Measurements from ENCODE around the gene INTU.
A peak's percentile ranks its signal among the peaks of the same experiment; 100 is the strongest.
"Not testable (repeated sequence)": the region's sequence is repeated elsewhere in the genome, so short reads cannot be mapped to it uniquely, and the experiment has no call there.

INTU gene

DNA sequence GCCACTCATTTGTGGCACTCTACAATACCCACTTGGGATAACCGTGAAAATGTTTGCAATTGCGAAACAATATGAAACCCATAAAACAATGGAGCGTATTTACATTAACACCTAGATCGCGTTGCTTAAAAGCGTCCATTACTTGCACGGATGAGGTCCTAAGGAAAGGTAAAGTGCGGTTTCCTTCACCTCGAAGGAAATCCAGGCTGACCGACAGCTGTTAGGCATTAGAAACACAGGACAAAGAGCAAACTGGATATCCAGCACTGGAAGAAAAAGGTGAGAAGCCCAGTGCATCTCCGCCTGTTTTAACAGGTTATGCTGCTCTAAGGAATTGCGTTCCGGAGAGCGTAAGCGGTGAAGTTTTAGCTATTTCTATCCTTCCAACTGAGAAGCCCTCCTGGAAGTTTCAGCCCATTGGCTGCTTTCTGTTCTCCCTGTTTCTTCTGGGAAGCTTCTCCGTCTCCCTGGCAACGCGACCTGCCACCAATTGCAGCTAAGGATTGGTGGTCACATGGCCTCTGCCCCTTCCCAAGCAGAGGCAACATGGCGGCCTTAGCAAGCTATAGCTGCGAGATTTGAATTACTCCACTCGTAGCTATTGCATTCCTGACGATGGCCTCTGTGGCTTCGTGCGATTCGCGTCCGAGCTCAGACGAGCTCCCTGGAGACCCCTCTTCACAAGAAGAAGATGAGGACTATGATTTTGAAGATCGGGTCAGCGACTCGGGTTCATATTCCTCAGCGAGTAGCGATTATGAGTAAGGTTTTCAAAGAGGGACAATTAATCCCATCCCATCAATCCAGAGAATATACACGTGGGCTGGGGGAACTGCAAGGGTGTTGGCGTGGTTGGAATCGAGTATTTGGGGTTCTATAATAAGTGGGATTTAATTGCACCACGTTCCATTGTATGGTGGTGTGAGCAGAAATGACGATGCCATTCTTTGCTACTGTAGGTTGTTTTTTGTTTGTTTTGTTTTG lies at the start of gene INTU:
Gene INTU, plus strand, starts transcription at position 538 of the 984 bp plus-strand sequence. Its CDS starts 78 bp downstream, at position 616.
- no peaks in the 10 kb centered on the region for H3K27me3 ChIP-seq (ENCODE audit: insufficient read depth, low read length)
- H3K27ac ChIP-seq (ENCODE audit: low read length): peak within 1 kb of the TSS; percentile 68
- H3K4me3 ChIP-seq (ENCODE audit: low read length): peak within 1 kb of the TSS; percentile 94
- H3K36me3 ChIP-seq (ENCODE audit: insufficient read depth, low read depth, low read length): no peaks in the 10 kb centered on the region
- peak within 1 kb of the TSS; percentile 93 for H3K9ac ChIP-seq (ENCODE audit: low read depth, low read length)
- H3K4me1 ChIP-seq (ENCODE audit: insufficient read depth, low read length): peaks cover 4% of the 10 kb centered on the region; the same call in 1 of the 2 replicates
- no peaks in the 10 kb centered on the region for H3K9me3 ChIP-seq (ENCODE audit: insufficient read depth, low read depth, low read length)

DNA sequence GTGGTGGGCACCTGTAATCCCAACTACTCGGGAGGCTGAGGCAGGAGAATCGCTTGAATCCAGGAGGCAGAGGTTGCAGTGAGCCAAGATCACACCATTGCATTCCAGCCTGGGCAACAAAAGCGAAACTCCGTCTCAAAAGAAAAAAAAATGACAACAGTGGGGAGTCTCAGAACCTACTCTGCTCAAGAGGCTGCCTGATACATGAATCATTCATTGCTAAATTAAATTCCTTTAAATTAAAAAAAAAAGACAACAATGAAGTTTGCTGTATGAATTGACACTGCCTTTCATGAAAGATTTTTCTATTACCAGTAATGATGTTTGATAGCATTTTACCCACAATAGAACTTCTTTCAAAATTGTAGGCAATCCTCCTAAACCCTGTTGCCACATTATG lies 46.3 kb upstream of the INTU start:
- not testable (repeated sequence) for H3K9ac ChIP-seq (ENCODE audit: low read depth, low read length); H3K27me3 ChIP-seq (ENCODE audit: insufficient read depth, low read length); H3K9me3 ChIP-seq (ENCODE audit: insufficient read depth, low read depth, low read length); H3K27ac ChIP-seq (ENCODE audit: low read length); H3K4me3 ChIP-seq (ENCODE audit: low read length); H3K36me3 ChIP-seq (ENCODE audit: insufficient read depth, low read depth, low read length); H3K4me1 ChIP-seq (ENCODE audit: insufficient read depth, low read length)

DNA sequence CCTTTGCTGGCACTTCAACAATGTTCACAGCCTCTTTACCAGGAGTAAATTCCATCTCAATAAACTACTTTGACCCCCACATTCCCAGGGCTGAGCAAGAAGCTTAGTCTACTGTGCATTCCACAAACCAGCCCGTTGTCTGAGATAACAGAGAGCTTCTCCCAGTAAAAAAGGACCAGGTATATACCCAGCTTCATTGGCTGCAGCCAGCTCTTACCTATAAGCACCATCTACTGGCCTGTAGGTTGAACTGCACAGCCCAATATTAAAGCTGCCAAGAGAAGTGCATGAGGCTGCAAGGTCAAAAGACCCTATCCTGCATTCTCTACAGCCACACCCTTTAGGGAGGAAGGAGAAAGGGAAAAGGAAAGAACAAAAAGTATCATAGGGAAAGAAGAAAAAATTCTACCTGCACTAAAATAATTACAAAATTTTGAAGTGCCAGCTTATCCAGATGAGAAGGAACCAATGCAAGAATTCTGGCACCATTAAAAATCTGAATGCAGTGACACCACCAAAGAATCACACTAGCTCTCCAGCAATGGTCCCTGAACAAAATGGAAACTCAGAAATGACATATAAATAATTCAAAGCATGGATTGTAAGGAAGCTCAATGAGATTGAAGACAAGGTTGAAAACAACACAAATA lies 45.7 kb upstream of the INTU start:
- no peaks in the 10 kb centered on the region for H3K9me3 ChIP-seq (ENCODE audit: insufficient read depth, low read depth, low read length)
- no peaks in the 10 kb centered on the region for H3K36me3 ChIP-seq (ENCODE audit: insufficient read depth, low read depth, low read length)
- no peak overlapping the region for H3K4me3 ChIP-seq (ENCODE audit: low read length)
- no peak overlapping the region for H3K27ac ChIP-seq (ENCODE audit: low read length)
- H3K4me1 ChIP-seq (ENCODE audit: insufficient read depth, low read length): no peaks in the 10 kb centered on the region; the same call in 1 of the 2 replicates
- no peak overlapping the region for H3K9ac ChIP-seq (ENCODE audit: low read depth, low read length)
- no peaks in the 10 kb centered on the region for H3K27me3 ChIP-seq (ENCODE audit: insufficient read depth, low read length)

DNA sequence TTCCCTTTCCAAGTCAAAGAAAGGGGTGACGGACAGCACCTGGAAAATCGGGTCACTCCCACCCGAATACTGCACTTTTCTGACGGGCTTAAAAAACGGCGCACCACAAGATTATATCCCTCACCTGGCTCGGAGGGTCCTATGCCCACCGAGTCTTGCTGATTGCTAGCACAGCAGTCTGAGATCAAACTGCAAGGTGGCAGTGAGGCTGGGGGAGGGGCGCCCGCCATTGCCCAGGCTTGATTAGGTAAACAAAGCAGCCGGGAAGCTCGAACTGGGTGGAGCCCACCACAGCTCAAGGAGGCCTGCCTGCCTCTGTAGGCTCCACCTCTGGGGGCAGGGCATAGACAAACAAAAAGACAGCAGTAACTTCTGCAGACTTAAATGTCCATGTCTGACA lies 43.6 kb upstream of the INTU start:
- H3K27ac ChIP-seq (ENCODE audit: low read length); H3K4me1 ChIP-seq (ENCODE audit: insufficient read depth, low read length); H3K36me3 ChIP-seq (ENCODE audit: insufficient read depth, low read depth, low read length); H3K27me3 ChIP-seq (ENCODE audit: insufficient read depth, low read length); H3K9ac ChIP-seq (ENCODE audit: low read depth, low read length); H3K4me3 ChIP-seq (ENCODE audit: low read length); H3K9me3 ChIP-seq (ENCODE audit: insufficient read depth, low read depth, low read length): not testable (repeated sequence)

DNA sequence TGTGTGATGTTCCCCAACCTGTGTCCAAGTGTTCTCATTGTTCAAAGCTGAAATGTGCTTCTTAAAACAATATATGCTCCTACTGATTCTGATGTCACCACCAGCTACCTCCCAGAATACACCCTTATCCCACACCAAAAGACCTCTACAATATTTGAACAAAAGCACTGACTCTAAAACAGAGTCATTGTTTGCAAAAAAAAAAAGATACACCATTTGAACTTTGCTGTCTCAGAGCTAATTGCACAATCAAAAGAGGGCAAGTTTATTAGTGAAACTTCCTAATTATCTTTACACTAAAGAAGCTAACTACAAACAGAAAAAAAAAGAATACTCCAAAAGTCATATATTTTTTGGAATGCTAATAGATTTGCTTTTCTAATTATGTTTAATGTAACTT lies 34.1 kb upstream of the INTU start:
- no peaks in the 10 kb centered on the region for H3K4me1 ChIP-seq (ENCODE audit: insufficient read depth, low read length)
- H3K27ac ChIP-seq (ENCODE audit: low read length): no peak overlapping the region

DNA sequence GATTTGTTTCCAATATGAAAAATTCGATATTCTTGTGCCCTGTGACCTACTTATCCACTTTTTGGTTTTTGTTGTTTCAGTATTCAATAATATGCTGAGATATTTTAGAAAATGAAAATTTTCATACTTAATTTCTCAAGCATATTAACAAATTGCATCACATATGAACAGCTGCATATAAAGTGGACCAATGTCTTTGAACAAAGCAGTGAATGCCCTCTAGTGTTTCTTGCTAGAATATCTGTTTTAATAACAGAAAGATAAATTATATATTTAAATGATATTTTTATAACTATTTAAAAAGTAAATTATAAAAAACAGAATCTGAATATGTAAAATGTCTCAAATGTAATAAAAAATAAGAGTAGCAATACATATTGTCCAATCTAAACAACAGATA lies 31.7 kb upstream of the INTU start:
- Histone ChIP-seq H3K36me3 (ENCODE audit: insufficient read depth, low read depth, low read length) (no peaks in the 10 kb centered on the region), H3K4me1 (ENCODE audit: insufficient read depth, low read length) (peaks cover 4% of the 10 kb centered on the region; the same call in 1 of the 2 replicates), H3K4me3 (ENCODE audit: low read length) (no peak overlapping the region), H3K9ac (ENCODE audit: low read depth, low read length) (no peak overlapping the region), H3K9me3 (ENCODE audit: insufficient read depth, low read depth, low read length) (no peaks in the 10 kb centered on the region), H3K27me3 (ENCODE audit: insufficient read depth, low read length) (no peaks in the 10 kb centered on the region), H3K27ac (ENCODE audit: low read length) (no peak overlapping the region)

More for the DNA sequence above, 34.1 kb upstream of the INTU start:
- Histone ChIP-seq H3K9me3 (ENCODE audit: insufficient read depth, low read depth, low read length) (no peaks in the 10 kb centered on the region), H3K9ac (ENCODE audit: low read depth, low read length) (no peak overlapping the region), H3K27me3 (ENCODE audit: insufficient read depth, low read length) (no peaks in the 10 kb centered on the region), H3K4me3 (ENCODE audit: low read length) (no peak overlapping the region), H3K36me3 (ENCODE audit: insufficient read depth, low read depth, low read length) (no peaks in the 10 kb centered on the region)

DNA sequence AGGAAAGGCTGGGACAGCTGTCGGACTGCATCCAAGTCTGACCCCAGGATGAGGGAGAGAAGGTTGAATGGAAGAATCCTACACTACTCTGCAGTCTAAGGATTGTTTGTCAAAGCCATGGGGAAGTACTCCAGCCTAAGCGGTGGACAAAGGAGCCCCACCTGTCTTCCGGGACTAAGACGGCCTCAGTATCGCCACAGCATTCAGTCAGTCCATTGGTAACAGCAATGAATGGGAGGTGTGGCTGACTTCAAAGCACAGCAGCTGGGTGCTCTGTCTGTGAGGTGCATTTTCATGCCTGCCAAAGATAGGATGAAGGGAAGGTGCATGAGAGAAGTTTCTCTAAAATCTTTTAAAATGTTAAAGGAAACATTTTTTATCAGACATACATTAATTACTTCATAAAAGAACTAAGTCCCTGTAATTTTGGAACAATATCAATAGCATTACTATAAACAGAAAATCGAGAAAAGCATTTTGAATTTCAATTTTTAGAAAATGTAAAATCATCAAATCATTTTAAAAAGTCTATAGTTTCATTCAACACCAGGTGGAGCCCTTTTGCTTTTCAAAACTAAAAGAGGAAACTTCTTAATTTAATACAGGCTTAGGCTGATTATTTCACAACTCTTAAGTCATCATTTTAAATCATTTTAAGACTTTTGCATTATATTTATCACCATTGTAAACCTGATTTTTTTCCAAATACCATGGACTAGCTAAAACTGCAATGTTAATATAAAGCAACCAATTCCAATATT lies 27.6 kb upstream of the INTU start:
- Histone ChIP-seq H3K36me3 (ENCODE audit: insufficient read depth, low read depth, low read length) (no peaks in the 10 kb centered on the region), H3K27ac (ENCODE audit: low read length) (no peak overlapping the region), H3K27me3 (ENCODE audit: insufficient read depth, low read length) (no peaks in the 10 kb centered on the region), H3K9ac (ENCODE audit: low read depth, low read length) (peak overlapping the region; percentile 29; the same call in 1 of the 2 replicates), H3K9me3 (ENCODE audit: insufficient read depth, low read depth, low read length) (no peaks in the 10 kb centered on the region), H3K4me3 (ENCODE audit: low read length) (peak overlapping the region; percentile 20; the same call in 1 of the 2 replicates), H3K4me1 (ENCODE audit: insufficient read depth, low read length) (peaks cover 18% of the 10 kb centered on the region; the same call in 1 of the 2 replicates)

DNA sequence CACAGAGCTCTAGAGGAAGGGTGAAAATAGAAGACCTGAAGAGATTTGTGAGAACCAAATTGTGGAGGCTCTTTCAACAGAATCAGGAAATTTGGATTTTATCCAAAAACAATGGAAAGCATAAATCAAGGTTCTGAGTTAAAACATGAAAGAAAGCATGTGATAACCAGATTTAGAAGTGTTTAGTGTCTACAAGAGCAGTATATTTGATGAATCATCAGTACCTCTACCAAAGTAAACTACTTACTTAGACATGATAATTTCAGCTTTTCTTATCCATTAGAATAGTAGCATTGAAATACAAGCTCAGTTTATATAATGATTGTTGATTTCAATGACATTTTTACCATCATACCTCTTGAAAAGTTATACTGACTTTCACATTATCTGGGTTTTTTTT lies 25.9 kb upstream of the INTU start:
- H3K27me3 ChIP-seq (ENCODE audit: insufficient read depth, low read length): no peaks in the 10 kb centered on the region

DNA sequence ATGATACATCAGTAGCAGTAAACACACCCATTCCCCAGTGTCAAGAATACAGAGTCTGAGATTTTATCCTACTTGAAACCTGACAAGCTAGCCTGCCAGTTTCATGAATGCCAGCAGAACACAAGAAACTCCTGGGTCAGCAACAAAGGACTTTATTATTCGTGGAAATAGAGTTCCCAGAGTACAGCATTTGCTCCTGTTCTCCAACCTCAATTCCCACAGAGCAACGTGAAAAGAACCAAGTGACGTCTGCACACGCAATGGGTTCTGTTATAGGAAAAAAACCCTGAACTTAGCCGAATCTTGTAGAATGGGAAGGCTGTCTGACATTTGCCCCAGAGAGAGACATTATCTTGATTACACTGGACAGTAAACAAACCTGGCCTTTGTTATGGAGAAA lies 23.3 kb upstream of the INTU start:
- Histone ChIP-seq H3K27me3 (ENCODE audit: insufficient read depth, low read length) (no peaks in the 10 kb centered on the region), H3K4me3 (ENCODE audit: low read length) (no peak overlapping the region), H3K27ac (ENCODE audit: low read length) (no peak overlapping the region), H3K9me3 (ENCODE audit: insufficient read depth, low read depth, low read length) (no peaks in the 10 kb centered on the region), H3K4me1 (ENCODE audit: insufficient read depth, low read length) (peaks cover 18% of the 10 kb centered on the region; the same call in 1 of the 2 replicates), H3K9ac (ENCODE audit: low read depth, low read length) (no peak overlapping the region), H3K36me3 (ENCODE audit: insufficient read depth, low read depth, low read length) (no peaks in the 10 kb centered on the region)

More for the DNA sequence above, 25.9 kb upstream of the INTU start:
- Histone ChIP-seq H3K4me3 (ENCODE audit: low read length) (no peak overlapping the region), H3K9me3 (ENCODE audit: insufficient read depth, low read depth, low read length) (no peaks in the 10 kb centered on the region), H3K36me3 (ENCODE audit: insufficient read depth, low read depth, low read length) (no peaks in the 10 kb centered on the region), H3K27ac (ENCODE audit: low read length) (no peak overlapping the region), H3K4me1 (ENCODE audit: insufficient read depth, low read length) (peaks cover 18% of the 10 kb centered on the region; the same call in 1 of the 2 replicates), H3K9ac (ENCODE audit: low read depth, low read length) (no peak overlapping the region)

DNA sequence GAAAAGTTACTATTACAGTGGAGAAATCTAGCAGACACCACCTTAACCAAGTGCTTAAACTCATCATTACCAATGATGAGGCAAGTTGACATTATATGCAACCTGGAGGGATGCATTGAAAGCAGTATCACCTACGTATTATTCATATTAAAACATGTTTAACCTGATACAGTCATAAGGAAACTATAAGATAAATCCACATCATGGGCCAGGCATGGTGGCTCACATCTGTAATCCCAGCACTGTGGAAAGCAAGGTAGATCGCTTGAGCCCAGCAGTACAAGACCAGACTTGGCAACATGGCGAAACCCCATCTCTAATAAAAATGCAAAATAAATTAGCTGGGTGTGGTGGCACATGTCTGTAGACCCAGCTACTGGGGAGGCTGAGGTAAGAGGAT lies 22.3 kb upstream of the INTU start:
- no peaks in the 10 kb centered on the region for H3K9me3 ChIP-seq (ENCODE audit: insufficient read depth, low read depth, low read length)
- no peak overlapping the region for H3K27ac ChIP-seq (ENCODE audit: low read length)
- no peak overlapping the region for H3K4me3 ChIP-seq (ENCODE audit: low read length)
- H3K36me3 ChIP-seq (ENCODE audit: insufficient read depth, low read depth, low read length): no peaks in the 10 kb centered on the region
- H3K27me3 ChIP-seq (ENCODE audit: insufficient read depth, low read length): no peaks in the 10 kb centered on the region
- H3K4me1 ChIP-seq (ENCODE audit: insufficient read depth, low read length): peaks cover 15% of the 10 kb centered on the region; the same call in 1 of the 2 replicates
- H3K9ac ChIP-seq (ENCODE audit: low read depth, low read length): no peak overlapping the region

DNA sequence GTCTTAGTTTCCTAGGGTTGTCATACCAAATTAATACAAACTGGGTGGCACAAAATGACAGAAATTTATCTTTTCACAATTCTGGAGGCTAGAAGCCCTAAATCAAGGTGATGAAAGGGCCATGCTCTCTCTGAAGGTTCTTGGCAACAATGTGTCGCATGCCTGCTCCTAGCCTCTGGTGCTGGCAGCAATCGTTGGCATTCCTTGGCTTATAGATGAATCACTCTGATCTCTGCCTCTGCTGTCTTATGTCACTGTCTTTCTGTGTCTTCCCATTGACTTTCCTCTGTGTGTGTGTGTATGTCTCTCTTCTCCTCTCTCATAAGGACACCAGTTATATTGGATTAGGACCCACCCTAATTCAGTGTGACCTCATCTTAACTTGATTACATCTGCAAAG lies 15.9 kb upstream of the INTU start:
- no peaks in the 10 kb centered on the region for H3K4me1 ChIP-seq (ENCODE audit: insufficient read depth, low read length)
- H3K36me3 ChIP-seq (ENCODE audit: insufficient read depth, low read depth, low read length): no peaks in the 10 kb centered on the region
- no peak overlapping the region for H3K9ac ChIP-seq (ENCODE audit: low read depth, low read length)
- H3K27me3 ChIP-seq (ENCODE audit: insufficient read depth, low read length): peaks cover 3% of the 10 kb centered on the region
- H3K4me3 ChIP-seq (ENCODE audit: low read length): no peak overlapping the region
- H3K9me3 ChIP-seq (ENCODE audit: insufficient read depth, low read depth, low read length): no peaks in the 10 kb centered on the region
- H3K27ac ChIP-seq (ENCODE audit: low read length): no peak overlapping the region
